GM21529 (cell line): ENCODE results near the gene SYT7.
A peak's percentile ranks its signal among the peaks of the same experiment; 100 is the strongest.

Experiments
- ATAC-seq: cut with Tn5 transposase; IDR thresholded peaks from one replicate; pipeline ENCODE4 v1.9.1; 2021; ENCODE audit not compliant: unreplicated experiment

The SYT7 gene

DNA sequence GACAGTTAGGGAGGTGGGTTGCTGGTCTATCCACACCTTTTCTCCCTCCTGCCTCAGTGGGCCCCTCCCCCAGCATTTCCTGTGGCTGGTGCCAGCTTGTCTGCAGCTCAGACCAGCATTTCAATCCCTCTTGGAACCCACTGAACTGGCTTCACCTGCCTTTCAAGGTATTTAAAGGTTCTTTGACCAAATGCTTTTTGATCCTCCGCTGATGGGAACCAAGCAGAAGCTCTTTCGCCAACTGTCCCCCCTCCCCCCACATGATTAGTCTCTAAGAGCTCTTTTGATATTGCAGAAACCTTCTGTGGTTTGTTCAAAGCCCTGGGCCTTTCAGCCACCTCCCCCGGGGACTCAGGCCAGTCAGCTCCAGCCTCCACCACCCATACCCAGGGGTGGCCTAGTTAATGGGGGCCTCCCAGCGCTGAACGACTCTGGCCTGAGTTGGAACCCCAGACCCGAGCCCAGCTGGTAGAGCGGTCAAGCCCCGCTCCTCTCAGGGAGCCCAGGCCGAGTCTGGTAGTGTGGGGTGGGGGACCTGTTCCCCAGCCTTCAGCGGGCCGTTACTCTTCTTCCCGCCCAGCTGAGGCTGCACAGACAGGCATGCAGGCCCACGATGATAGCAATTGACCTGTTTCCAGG is 6.0 kb upstream of the SYT7 start:
- ATAC-seq: no peak

DNA sequence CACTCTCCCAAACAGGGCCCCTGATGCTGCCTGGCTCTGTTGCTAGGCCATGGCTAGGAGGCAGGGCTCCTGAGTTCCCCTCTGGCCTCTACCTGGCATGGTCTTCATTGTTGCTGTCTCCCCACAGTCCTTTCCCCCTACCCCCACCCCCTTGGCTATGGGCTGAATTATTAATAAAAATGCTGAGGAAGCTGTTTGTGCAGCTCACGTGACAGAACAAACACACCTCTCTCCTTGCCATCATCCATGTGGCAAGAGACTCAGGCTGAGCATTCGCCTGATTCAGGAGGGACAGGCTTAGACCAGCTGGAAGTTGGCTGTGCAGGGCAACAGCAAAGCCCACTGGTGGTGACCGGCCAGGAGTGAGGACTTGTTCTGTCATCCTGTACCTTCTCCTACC is 4.2 kb upstream of the SYT7 start:
- ATAC-seq: no peak

DNA sequence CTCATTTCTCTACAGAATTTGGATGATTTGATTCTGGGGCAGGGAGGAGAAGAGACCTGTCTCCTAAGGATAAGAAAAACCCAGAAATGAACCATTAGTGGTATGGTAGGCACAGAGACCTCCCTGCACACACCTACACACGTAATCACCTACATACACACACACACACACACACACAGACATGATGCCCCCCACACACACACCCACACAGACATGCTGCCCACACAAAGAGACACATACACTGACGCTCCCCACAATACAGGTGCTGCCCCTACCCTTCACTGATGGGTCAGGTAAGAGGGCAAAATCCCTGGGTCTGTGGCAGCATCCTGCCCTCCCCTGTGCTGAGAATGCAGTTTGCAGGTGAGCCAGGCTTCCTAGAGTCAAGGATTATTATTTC is 1.1 kb upstream of the SYT7 start:
- ATAC-seq: no peak

DNA sequence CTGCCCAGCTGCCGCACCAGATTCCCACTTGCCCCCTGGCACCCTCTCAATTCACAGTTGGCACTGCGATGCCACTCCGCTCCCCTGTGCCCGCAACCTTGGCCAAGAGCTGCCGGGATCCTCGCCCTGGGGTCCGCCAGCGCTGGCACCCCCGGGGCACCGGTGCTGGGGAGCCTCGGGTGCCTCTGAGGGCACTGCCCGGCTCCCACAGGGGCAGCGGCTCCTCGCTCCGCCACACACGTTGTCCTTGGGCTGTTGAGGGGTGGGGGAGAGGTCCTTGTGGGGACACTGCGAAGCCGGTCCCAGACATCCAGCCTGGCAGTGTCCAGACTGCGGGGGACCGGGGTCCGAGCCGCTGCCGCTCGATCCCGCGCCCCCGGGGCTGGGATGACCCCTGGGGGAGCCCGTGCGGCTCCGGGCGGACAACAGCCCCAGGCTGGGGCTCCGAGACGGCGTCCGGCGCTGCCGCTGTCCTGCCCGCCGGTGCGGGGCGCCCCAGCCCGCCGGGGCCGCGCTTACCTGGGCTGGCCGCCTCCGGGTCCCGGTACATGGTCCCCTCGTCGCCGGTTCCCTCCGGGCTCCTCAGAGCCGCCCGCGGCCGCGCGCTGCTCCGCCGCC is 496 bp downstream of the SYT7 start:
- no peak for ATAC-seq

DNA sequence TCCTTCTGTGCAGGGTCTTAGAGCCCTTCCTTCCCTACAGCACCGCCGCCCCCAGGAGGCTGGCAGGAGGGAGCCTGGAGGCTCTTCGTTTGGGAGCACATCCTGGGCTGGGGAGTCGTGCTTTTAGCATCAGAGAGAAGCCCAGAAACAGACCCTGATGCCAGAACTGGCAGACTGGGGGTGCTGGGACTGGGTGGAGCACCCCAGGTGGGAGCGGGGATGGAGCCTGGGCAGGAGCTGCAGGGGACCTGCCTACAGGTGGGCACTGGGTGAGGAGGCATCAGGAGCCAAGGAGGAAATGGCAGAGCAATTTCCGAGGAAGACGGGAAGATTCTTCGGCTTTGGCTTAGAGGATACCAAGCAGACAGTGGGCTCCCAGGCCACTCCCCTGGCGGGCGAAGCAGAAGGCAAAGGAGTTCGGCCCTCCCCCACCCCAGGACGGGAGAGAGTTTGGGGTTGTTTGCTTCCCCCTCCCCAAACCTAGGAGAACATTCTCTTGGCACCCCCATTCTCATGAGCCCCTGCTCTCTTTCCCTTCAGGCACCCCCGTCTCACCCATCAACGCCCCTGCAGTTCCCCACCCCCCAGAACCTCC is 1.1 kb downstream of the SYT7 start:
- no peak for ATAC-seq

DNA sequence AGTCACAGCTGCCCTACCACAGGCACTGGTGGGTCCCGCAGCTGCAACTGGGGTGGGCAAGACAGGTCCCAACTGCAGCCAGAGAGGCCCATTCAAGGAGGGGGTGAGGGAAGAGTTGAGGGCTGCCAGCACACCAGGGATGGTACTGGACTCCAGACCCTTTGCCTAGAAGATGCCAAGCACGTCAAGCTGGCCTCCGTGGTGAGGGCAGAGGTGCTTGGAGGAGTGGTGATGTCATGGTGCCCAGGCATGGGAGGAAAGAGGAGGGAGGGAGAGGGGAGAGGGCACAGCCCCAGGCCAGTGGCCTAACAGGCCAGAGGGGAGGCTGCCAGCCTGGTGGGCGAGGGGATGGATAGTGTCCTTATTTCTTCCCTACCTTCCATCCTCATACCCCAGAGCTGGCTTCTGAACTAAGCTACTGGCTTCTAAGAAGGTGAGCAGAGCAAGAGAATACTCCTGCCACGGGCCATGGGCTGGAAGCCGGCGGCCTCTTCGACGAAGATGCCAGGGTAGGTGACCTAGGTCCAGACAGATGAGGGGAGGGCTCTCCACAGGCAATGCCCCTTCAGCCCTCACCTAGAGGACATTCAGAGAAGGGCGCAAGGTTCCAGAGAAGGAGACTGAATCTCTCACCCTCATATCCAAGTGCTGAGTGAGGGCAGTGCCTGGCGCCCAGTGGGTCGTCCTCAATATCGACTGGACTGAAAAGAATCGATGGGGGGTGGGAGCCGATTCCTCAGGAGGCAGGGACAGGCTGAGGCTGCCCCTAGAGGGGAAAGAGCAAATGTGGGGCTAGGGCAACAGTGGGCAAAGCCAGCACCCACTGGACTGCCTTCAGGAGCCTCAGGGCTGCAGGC is 1.8 kb downstream of the SYT7 start:
- ATAC-seq: no peak

DNA sequence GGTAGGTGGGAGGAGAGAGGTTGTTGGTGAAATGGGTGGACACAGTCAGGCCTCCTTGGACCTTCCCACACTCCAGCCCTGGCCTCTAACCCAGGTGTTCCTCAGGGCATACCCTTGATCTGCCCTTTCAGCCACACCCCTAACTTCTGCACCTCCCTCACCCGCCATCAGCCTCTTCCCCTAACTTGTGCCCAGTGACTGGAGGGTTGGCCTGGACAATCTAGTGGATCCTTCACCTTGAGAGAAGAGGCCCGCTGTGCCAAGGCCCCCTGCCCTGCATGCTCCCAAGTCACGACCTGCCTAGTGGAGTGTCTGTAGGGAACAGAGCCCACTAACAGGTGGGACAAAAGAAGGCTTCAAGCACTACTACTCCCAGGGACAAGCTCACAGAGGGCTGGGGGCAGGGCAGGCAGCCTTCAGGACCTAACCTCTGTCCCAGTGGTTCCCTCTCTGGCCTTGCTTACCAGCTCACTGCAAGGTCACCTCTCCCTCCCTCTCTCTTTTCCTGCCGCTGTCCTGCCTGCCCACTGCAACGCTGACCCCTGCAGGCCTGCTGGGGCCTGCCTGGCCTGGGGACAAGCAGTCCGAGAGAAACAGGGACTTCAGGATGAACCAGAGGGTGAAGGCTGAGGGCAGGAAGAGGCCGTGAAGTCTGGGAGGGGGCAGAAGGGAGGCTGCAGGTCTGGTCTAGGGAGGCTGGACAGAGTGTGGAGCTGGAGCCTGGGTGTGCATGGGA is 3.3 kb downstream of the SYT7 start:
- ATAC-seq: no peak

DNA sequence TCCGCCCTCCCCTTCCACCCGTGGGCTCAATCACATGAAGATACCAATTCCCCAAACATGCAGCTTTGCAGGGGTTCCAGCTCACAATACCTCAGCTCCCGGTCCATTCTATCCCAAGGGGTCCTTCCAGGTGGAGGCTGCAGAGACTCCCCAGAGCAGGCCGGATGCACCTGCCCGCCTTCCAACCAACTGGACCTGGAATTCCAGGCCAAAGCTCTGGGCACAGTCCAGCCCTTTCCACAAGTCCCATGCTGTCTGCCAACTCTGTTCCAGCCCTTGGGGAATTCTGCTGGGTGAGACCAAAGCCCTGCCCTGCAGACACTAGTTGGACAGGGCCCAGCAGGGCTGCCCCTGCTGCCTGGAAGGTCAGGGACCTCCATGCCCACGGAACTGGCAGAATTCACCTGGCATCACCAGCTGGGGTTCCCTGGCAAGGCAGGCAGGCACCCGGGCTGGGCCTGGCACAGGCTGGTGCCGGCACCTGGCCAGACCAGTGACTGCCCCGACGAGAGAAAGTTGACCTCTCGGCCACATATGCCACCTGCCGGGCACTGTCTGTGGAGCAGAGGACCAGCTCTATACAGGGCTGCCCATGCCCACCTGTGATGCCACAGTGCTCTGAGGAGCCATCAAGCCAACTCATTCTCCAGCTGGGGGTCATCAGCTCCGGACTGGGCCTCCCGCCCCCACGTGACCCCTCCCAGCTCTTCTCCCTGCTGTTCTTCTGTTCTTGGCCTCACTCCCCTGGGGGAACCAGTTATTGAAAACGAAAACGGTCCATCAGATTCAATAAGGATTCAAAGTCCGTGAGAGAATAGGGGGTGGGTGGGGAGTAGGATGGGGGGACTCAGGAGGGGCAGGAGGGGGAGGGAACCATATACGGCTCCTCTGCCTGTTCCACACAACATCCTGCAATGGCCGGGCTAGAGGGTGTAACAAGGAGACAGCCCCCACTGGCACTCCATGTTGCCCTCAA is 4.7 kb downstream of the SYT7 start:
- no peak for ATAC-seq

DNA sequence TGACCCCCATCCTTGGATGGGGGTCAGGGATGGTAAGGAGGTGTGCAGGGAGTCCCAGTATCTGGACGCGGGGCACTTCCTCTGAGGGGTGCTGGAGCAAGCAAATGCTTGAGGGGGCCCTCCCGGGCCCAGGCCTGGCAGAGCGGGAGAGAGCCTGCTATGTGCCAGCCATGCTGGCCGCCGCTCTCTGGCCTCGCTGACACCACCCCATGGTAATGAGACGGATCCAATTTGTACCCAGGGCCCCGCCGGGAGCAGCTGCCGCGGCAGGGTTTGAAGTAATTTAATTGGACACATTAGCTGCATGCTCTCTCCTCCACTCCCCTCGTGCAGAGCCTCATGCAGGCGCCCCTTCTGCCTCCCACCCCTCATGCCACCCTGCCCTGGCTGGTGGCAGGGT is 6.3 kb downstream of the SYT7 start:
- ATAC-seq: no peak

DNA sequence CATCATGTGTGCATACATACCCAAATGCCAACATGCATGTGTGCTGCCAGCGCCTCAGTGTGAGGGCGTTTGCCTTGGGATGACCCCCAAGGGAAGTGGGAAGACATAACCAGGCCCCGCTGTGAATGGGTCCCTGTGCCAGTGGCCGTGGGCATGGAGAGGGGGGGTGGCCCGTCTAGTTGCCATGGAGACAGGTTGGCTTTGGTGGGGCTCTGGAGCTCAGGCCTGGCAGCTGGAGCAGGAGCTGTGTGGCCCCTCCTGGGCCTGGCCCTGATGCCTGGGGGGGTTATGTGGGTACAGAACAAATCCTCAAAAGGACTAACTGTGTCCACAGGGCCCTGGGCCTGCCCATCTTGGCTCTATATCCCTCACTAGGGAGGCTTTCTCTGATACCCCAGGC is 8.0 kb downstream of the SYT7 start:
- no peak for ATAC-seq

DNA sequence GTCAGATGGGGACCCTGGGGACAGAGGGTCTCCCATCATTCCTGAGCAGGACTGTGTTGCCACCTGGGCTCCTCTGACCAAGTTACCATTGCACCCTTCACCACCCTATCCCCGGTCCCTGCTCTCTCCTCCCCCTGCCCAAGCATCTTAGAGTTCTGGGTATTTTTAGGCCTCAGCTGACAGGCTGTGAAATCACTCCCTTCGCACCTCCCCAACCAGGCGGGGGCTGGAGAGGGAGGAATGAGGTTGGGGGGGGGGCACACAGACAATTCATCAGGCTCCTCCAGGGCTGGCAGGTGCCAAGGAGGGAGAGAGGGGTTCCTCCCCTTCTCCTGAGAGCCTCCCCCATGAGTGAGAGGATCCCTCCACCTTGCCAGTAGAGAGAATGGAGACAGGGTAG is 9.0 kb downstream of the SYT7 start:
- ATAC-seq: no peak

DNA sequence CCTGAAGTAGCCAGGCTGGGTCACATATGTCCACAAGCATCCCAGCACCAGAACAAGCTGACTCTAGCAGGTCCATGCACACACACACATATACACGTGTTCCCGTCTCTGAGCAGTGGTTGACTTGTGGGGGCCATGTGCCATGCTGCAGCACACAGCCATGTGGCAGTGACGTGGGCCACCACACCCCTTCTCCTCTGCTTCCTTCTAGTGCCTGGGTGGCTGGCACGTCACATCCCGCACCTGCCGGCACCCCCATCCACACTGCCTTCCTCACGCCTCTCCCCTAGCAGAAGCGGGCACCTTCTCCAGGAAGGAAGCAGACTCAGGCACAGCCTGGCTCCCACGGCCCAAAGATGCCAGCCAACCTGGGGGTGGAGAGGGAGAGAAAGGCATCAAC is 9.5 kb downstream of the SYT7 start:
- no peak for ATAC-seq

DNA sequence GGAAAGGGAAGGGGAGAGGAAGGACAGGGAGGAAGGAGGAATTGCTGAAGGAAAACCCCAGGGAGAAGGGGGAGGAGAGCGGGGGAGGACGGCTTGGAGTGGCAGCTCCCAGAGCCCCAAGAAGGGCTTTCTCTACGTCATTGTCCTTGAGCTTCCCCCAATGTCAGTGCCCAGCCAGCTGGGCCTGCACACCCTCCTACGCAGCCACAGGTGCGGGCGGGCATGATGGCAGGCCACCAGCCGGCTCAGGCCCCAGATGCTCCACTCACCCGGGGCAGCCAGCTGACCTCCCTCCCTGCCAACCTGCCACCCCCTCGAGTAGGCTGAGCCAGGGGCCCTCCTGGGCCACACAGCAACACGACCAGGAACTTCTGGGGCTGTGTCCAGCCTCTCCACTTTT is 11.2 kb downstream of the SYT7 start:
- ATAC-seq: no peak

DNA sequence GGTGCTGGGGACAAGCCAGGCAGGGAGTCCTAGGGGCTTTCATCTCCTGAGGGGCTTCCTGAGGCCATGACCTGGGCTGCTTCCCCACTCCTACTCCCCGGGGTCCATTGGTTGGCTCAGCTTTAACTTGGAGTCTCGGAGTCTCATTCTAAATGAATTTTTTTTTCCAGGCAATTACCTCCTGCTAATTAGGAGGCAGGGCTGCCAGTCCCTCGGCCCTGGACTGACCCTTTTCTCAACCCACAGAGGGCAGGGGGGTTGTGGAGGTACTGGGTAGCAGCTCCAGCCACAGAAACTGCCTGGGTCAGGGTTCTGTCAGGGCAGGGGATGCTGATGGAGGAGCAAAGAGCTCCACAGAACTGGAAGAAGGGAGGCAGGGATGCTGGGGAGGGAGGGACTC is 11.9 kb downstream of the SYT7 start:
- no peak for ATAC-seq

DNA sequence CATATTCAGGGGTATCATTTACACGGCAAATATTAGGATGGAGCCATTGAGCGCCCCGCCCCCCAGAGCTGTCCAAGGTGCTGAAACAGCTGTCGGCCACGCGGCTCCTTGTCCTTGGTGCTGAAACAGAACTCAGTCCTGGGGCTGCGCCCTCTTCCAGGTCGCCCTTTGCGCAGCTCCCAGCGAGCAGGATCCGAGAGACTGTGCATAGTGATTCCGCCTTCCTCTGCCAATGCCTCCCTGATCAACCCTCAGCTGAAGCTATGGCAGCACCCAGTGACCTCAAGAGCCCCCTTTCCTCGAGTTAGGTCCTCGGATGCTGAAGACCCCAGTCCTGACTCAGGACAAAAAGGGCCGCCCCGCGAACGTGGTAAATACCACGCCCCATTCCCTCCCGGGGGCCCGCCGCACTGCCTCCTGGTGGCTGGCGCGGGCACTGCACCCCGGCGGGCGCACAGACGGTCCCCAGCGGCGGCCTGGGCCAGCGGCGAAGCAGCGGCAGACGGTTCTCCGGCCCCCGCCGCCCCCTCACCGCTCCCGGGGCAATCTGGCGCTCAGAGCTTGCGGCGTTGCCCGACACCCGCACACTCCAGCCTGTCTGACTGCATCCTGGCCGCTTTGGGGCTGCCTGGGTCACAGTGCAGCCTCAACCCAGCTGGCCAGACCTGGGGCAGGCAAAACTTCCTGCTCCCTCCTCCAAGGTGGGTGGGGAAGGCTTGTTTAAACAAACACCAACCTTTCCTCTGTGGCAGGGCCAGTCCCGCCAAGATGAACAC is 13.4 kb downstream of the SYT7 start:
- peak; percentile 47 for ATAC-seq

DNA sequence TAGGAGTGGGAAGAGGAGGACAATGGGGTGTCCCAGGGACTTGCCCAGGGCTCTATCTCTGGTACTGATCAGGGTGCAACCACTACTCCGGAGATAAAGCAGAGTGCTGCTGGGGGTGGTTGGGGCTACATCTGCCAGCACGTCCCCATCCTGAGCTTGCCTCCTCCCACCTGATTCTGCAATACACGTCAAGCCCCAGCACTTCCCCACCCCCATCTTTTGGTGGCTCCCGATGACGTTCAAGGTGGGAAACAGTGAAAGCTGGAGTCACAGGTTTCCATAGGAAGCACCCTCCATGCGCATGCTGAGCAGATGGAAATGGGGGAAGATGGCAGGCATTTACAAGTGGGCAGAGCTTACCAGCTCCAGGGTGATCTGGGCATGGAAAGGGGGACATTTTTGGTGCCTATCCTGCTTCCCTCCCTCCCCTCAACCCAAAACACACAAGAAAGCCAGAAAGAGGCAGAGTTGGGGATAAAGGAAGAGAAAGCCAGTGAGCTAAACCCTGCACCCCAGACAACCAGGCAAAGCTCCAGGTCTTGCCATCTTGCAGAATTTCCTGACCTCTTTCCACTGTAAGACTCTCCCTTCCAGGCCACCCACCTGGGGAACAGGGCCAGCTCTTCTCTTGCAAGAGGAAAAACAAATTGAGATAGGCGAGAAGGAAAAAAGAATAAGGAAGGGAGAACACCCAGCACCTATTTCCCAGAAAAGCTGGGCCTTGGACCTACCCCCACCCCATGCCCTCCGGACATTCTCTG is 15.8 kb downstream of the SYT7 start:
- no peak for ATAC-seq

DNA sequence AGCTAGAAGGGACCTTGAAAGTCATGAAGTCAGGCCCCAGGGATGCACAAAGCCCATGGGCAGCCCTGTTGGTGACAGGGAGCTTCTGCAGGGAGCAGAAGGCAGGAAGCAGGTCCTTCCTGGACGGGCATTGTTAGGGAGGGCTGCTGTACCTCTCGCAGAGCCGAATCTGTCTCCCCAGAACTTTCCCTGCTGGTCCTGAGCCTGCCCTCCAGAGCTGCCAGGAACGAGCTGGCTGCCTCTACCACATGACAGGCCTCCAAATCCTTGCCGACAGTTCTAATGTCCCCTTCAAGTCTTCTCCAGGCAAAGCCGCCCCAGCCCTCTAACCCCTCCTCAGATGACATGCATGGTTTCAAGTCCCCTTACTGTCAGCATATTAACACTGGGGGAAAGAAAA is 20.1 kb downstream of the SYT7 start:
- ATAC-seq: no peak

DNA sequence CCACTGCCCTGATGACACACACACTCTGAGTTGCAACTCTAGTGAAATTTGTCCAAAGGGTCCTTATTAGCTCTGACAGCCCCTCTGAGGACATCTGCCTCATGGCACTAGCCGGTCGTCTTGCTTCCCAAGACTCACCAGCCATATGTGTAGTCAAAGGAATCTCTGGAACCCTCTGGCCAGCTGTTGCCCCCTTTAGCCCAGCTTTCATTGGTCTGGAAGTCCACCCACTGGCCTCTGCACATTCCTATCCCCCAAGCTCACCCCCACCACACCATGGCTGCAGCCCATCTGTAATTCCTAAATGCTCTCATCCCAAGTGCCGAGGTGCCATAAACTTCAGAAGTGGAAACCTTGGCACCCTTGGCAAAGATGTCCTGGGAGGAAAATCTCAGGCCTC is 24.3 kb downstream of the SYT7 start:
- no peak for ATAC-seq

DNA sequence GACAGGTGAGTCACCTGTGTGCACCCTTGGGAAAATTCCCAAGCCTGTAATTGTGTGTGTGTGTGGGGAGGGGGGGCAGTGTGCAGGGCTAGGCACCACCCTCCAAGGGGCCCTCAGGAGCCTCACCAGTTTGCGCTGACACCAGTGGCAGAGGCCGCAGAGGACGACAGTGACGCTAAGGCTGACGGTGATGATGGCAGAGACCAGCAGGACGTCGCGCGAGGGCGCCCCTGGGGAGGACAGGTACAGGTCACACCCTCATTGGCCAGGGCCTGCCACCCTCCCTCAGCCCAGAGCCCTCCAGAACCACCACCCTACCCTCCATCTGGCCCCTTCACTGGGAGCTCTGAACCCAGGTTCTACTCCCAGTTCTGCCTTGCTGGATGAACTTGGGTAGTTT is 24.9 kb downstream of the SYT7 start:
- ATAC-seq: no peak
